BE2C (cell line): ENCODE data around the gene ADAM33.

Source experiments
- DNase-seq: peaks from one replicate; pipeline ENCODE4 v3.0.0-alpha.2; 2020
- H3K27me3 ChIP-seq: fragments of 250-450 bp; sonication (Bioruptor Pico); 2 replicates; pipeline ENCODE4 v1.5.1; 2020; ENCODE audit warnings: mild to moderate bottlenecking
- H3K36me3 ChIP-seq: fragments of 250-450 bp; sonication (Bioruptor Pico); 2 replicates; pipeline ENCODE4 v1.5.1; 2020; ENCODE audit warnings: mild to moderate bottlenecking
- H3K4me1 ChIP-seq: fragments of 250-450 bp; sonication (Bioruptor Pico); 2 replicates; pipeline ENCODE4 v1.5.1; 2020
- H3K4me3 ChIP-seq: 2 replicates; pipeline ENCODE4 v1.5.1; 2011; ENCODE audit warnings: low read depth, low read length
- H3K9me3 ChIP-seq: fragments of 250-450 bp; sonication (Bioruptor Pico); 2 replicates; pipeline ENCODE4 v1.5.1; 2020
- TF ChIP-seq, protein P1 (sequence below): IDR thresholded peaks from 2 replicates; pipeline ENCODE4 v1.5.1; 2012; ENCODE audit warnings: mild to moderate bottlenecking, low read depth, low read length

The ADAM33 gene

GRCh38 chr20:3705491-3705969 is 23.7 kb upstream of the ADAM33 start:
- TF ChIP-seq, protein P1, sequence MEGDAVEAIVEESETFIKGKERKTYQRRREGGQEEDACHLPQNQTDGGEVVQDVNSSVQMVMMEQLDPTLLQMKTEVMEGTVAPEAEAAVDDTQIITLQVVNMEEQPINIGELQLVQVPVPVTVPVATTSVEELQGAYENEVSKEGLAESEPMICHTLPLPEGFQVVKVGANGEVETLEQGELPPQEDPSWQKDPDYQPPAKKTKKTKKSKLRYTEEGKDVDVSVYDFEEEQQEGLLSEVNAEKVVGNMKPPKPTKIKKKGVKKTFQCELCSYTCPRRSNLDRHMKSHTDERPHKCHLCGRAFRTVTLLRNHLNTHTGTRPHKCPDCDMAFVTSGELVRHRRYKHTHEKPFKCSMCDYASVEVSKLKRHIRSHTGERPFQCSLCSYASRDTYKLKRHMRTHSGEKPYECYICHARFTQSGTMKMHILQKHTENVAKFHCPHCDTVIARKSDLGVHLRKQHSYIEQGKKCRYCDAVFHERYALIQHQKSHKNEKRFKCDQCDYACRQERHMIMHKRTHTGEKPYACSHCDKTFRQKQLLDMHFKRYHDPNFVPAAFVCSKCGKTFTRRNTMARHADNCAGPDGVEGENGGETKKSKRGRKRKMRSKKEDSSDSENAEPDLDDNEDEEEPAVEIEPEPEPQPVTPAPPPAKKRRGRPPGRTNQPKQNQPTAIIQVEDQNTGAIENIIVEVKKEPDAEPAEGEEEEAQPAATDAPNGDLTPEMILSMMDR, result no peak
- no peaks in the 10 kb centered on the region for H3K36me3 ChIP-seq

GRCh38 chr20:3704087-3704486 is 22.3 kb upstream of the ADAM33 start:
- no peaks in the 10 kb centered on the region for H3K4me1 ChIP-seq
- H3K4me3 ChIP-seq, result no peak overlapping the region
- H3K27me3 ChIP-seq, result no peaks in the 10 kb centered on the region
- DNase-seq, result no peak
- no peaks in the 10 kb centered on the region for H3K9me3 ChIP-seq
- TF ChIP-seq, protein P1, result no peak
- H3K36me3 ChIP-seq, result no peaks in the 10 kb centered on the region

More at GRCh38 chr20:3705491-3705969, 23.7 kb upstream of the ADAM33 start:
- DNase-seq, result no peak
- Histone ChIP-seq H3K9me3 (no peaks in the 10 kb centered on the region), H3K27me3 (no peaks in the 10 kb centered on the region), H3K4me3 (no peak overlapping the region), H3K4me1 (no peaks in the 10 kb centered on the region)

DNA sequence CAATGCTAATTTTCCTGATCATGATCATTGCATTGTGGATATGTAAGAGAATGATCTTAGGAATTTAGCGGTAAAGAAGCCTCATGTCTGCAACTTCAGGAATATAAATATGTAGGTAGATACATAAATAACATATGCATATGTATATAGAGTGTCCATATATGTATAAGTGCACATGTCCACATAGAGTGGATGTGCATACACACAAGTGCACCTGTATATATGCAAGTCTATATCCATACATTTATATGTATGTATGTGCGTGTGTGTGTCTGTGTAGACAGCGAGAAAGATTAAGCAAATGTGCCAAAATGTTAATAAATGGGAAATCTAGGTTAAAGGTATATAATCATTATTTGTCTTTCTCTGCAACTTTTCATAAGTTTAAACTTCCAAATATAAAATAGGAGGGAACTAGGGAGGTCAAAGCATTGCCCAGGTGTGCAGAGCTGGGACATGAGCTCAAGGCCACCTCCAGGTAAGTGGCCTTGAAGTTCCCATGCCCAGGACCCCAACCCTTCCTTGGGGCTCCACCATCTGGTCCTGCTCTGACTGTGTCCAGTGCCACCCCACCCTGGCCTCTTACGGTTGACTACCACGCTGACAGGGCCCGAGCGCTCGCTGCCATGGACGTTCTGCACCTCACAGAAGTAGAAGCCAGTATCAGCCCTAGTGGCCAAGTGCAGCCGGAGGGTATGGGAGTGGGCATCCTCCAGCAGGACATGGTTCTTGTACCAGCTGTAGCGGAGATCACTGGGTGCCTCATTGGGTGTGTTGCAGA is 21.0 kb upstream of the ADAM33 start:
- no peaks in the 10 kb centered on the region for H3K4me1 ChIP-seq
- H3K36me3 ChIP-seq, result no peaks in the 10 kb centered on the region
- TF ChIP-seq, protein P1, result no peak
- no peaks in the 10 kb centered on the region for H3K9me3 ChIP-seq
- no peak overlapping the region for H3K4me3 ChIP-seq
- no peaks in the 10 kb centered on the region for H3K27me3 ChIP-seq
- DNase-seq, result no peak

DNA sequence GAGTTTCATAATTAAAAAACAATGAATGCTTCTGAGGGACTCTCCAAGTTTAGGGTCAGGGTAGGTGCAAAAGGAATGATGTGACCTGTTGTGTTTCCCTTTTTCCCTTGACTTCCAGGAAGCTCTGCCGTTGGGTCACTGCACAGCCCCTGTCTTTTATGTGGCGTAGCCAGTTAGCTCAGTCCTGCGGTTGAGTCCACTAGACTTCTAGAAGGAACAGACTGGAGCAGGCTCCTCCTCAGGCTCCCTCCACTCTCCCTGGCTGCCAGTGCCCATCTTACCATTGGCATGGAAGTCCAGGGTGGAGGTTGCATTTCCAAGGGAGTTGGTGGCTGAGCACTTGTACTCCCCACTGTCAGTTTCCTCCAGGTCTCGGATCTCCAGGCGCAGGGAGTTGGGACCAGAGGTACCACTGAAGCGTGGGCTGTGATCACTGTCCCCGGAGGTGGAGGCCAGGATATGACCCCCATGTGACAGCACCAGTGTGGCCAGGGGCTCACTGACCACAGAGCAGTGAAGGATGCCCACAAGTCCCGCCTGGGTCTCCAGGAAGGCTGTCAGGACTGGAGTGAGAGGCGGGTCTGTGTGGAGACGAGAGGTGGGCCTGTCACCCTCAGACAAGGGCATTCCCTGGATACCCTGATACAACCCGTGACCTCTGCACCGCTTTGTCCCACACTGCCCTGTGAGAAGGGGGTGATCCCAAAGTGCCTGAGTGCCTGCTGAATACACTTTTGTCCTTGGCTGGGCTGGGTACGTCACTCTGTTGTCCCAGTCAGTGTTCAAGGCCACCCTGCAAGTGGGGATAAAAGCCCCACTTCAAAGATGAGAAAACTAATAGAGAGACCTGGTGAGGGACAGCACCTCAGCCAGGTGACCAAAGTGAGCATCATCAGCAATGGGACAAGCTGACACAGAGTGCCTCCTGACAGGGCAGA is 19.5 kb upstream of the ADAM33 start:
- no peak for DNase-seq
- H3K36me3 ChIP-seq, result no peaks in the 10 kb centered on the region
- H3K9me3 ChIP-seq, result 0 out of 2 replicates have a peak, but pooled peaks cover 2% of the 10 kb centered on the region
- no peaks in the 10 kb centered on the region for H3K27me3 ChIP-seq
- no peak overlapping the region for H3K4me3 ChIP-seq
- TF ChIP-seq, protein P1, result no peak
- H3K4me1 ChIP-seq, result no peaks in the 10 kb centered on the region

GRCh38 chr20:3699037-3699436 is 17.2 kb upstream of the ADAM33 start:
- Histone ChIP-seq H3K4me3 (no peak overlapping the region), H3K9me3 (0 out of 2 replicates have a peak, but pooled peaks cover 2% of the 10 kb centered on the region), H3K36me3 (no peaks in the 10 kb centered on the region), H3K4me1 (no peaks in the 10 kb centered on the region), H3K27me3 (no peaks in the 10 kb centered on the region)
- TF ChIP-seq, protein P1, result no peak
- DNase-seq, result no peak
